Ovary (tissue), 9 donors: ENCODE measurements around the gene PHLDB2. TPM values are rescaled to one million over a fixed set of nuclear protein-coding genes. Genes with fewer than 3 reads are reported as not detected.

Source experiments
- DNase-seq, 5 donors: peaks; one replicate each; pipeline ENCODE4 v3.0.0-alpha.2; 2019 to 2020
- H3K27ac ChIP-seq, 2 donors: fragments of 200-600 bp; one replicate each; pipeline versions ENCODE4 v1.5.1 to v1.8.0; 2019 to 2022
- H3K27me3 ChIP-seq: fragments of 200-600 bp; one replicate; pipeline ENCODE4 v1.8.0; 2022
- H3K36me3 ChIP-seq: fragments of 200-600 bp; sonication (generic); one replicate; pipeline ENCODE4 v1.5.1; 2019
- H3K4me1 ChIP-seq: one replicate; pipeline ENCODE4 v1.8.1; 2013; ENCODE audit warnings: mild to moderate bottlenecking, moderate library complexity; ENCODE audit not compliant: insufficient read depth
- H3K4me3 ChIP-seq: fragments of 200-600 bp; sonication (generic); one replicate; pipeline ENCODE4 v1.5.1; 2017
- H3K9me3 ChIP-seq, 2 donors: fragments of 200-600 bp in 1 of 2; sonication (generic) in 1 of 2; one replicate each; pipeline versions ENCODE4 v1.5.1 to v1.8.1; 2013 to 2019; ENCODE audit warnings: mild to moderate bottlenecking in 1 of 2, moderate library complexity in 1 of 2
- EP300 ChIP-seq: sonication (generic); formaldehyde crosslinking; IDR thresholded peaks from one replicate; pipeline ENCODE4 v1.6.1; 2017; ENCODE audit warnings: antibody characterized with exemption
- POLR2A ChIP-seq: fragments of 450-650 bp; IDR thresholded peaks from one replicate; pipeline ENCODE4 v1.6.1; 2017; ENCODE audit warnings: antibody characterized with exemption, mild to moderate bottlenecking, moderate library complexity
- WGBS, 3 donors: extraction: QIAGEN DNeasy Blood & Tissue Kit in 1 of 3; methylation state at CpG; one replicate each; pipeline versions ENCODE4 v1.1.5 to v1.1.7; 2013 to 2017; 5-methylcytosine and 5-hydroxymethylcytosine counted together
- intact Hi-C, 4 donors: fragments of 100-400 bp; cut with DNase I; formaldehyde crosslinking; loops; one replicate each; pipeline versions ENCODE4 v1.11.0 to v1.15.1; 2022 to 2023
- polyA plus RNA-seq, 2 donors: library from polyadenylated mRNA; stranded (reverse); fragments of 200-250 nt in 1 of 2; fragments of 350-450 nt in 1 of 2; fragmentation: Illumina TruSeq in 1 of 2; extraction: RNeasy Lipid Tissue Mini Kit (QIAGEN cat#74804) in 1 of 2; gene quantifications; one replicate each; pipeline ENCODE4 v1.2.3, GENCODE V29; 2013 to 2014
- total RNA-seq, 7 donors: library from RNA; depleted of rRNA in 2 of 7; stranded (reverse); fragments of >200 nt in 2 of 7; fragmentation: NEBNext Ultra II Directional in 3 of 7; extraction: Animal tissue kit (Norgen Biotek cat#: 25700) in 3 of 7; gene quantifications; one replicate each; pipeline versions ENCODE4 v1.1.0 to v1.2.4, GENCODE V29; 2016 to 2023
- TF ChIP-seq, protein P1 (sequence below), 3 donors: fragments of 450-650 bp in 2 of 3; fragments of 200-600 bp in 1 of 3; IDR thresholded peaks; one replicate each; pipeline versions ENCODE4 v1.5.1 to v1.8.0; 2016 to 2022; ENCODE audit warnings: antibody characterized with exemption in 3 of 3, mild to moderate bottlenecking in 1 of 3
- donor health status: DM: no; HTN: no; CAD: no; lungs with moderate emphysema.
- donor health status: DM: no; HTN: no; CAD: no.
- donor health status: Bipolar disorder and iron deficiency.
- donor health status: DM: yes; HTN: yes; CAD: no.
- donor health status: DM: no; HTN: no; CAD: no.
- donor health status: DM: yes; HTN: yes; CAD: no.

Gene PHLDB2
- total and polyA plus RNA-seq, 9 donors: 9.0 to 141 (median 19.3) TPM

DNA sequence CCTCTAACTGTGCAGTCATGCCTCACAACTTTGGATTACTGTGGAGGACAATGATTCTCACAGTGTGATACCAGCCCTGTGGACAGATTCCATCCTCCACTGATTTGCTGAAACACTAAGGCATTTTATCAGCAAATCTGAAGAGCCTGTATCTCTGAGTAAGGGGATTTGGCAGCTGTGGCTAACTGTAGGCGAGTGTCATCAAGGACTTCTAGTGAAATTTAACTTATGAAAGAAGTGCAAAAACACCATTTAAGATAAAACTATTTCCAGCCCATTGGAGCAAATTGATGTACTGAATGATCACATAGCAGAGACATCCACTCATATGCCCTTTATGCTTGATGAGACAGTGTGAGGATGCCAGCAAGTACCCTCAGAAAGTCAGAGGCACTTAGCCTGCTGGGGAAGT lies 161.6 kb downstream of the PHLDB2 start:
- WGBS, 3 donors: 76 to 81% (median 79%) methylated on average over 1 of the region's 1 CpG
- TF ChIP-seq, protein P1, sequence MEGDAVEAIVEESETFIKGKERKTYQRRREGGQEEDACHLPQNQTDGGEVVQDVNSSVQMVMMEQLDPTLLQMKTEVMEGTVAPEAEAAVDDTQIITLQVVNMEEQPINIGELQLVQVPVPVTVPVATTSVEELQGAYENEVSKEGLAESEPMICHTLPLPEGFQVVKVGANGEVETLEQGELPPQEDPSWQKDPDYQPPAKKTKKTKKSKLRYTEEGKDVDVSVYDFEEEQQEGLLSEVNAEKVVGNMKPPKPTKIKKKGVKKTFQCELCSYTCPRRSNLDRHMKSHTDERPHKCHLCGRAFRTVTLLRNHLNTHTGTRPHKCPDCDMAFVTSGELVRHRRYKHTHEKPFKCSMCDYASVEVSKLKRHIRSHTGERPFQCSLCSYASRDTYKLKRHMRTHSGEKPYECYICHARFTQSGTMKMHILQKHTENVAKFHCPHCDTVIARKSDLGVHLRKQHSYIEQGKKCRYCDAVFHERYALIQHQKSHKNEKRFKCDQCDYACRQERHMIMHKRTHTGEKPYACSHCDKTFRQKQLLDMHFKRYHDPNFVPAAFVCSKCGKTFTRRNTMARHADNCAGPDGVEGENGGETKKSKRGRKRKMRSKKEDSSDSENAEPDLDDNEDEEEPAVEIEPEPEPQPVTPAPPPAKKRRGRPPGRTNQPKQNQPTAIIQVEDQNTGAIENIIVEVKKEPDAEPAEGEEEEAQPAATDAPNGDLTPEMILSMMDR (IDR thresholded peaks at IDR 0.05): no peak
- TF ChIP-seq EP300 (no peak), POLR2A (no peak)
- no peak for DNase-seq
- Histone ChIP-seq H3K27me3 (no peaks in the 10 kb centered on the region), H3K9me3 (no peaks in the 10 kb centered on the region), H3K4me1 (no peaks in the 10 kb centered on the region), H3K4me3 (no peak overlapping the region), H3K27ac (no peak overlapping the region), H3K36me3 (no peaks in the 10 kb centered on the region)
- intact Hi-C loops: no loop called here

Other genes with a start within 250 kb of the PHLDB2 start
- gene PLCXD2, start 184.6 kb upstream of the PHLDB2 start, total RNA-seq: under 1 TPM; 0.24 to 0.97 (median 0.79) TPM
- 1 to 10 TPM in 1 of 2 donors, under 1 TPM in 1; 0.19 to 1.6 TPM for gene PLCXD2, start 184.6 kb upstream of the PHLDB2 start, polyA plus RNA-seq
- 10 to 100 TPM; 18.2 to 37.0 (median 27.9) TPM for gene ABHD10, start 119.8 kb downstream of the PHLDB2 start, total RNA-seq
- 10 to 100 TPM; 20.5 to 36.4 TPM for gene ABHD10, start 119.8 kb downstream of the PHLDB2 start, polyA plus RNA-seq
- gene TAGLN3, start 139.7 kb downstream of the PHLDB2 start, total RNA-seq: not detected
- under 1 TPM in 1 of 2 donors, not detected in 1; 0.19 TPM for gene TAGLN3, start 139.7 kb downstream of the PHLDB2 start, polyA plus RNA-seq
- under 1 TPM in 1 of 7 donors, not detected in 6; 0.34 TPM for gene TMPRSS7, start 175.5 kb downstream of the PHLDB2 start, total RNA-seq
- gene TMPRSS7, start 175.5 kb downstream of the PHLDB2 start, polyA plus RNA-seq: not detected
- gene C3orf52, start 227.1 kb downstream of the PHLDB2 start, total RNA-seq: 1 to 10 TPM in 2 of 7 donors, under 1 TPM in 5; 0.28 to 5.5 (median 0.48) TPM
- 1 to 10 TPM in 1 of 2 donors, under 1 TPM in 1; 0.24 to 1.0 TPM for gene C3orf52, start 227.1 kb downstream of the PHLDB2 start, polyA plus RNA-seq